ENCODE data around the gene NDST3. TPM values are rescaled to one million over a fixed set of nuclear protein-coding genes. Genes with fewer than 3 reads are reported as not detected.

NDST3 gene
- total and polyA plus RNA-seq, 2 of the 13 experiments (the other 11 are each of a cell fraction or from before 2014, with no cell fraction given) = not detected

DNA sequence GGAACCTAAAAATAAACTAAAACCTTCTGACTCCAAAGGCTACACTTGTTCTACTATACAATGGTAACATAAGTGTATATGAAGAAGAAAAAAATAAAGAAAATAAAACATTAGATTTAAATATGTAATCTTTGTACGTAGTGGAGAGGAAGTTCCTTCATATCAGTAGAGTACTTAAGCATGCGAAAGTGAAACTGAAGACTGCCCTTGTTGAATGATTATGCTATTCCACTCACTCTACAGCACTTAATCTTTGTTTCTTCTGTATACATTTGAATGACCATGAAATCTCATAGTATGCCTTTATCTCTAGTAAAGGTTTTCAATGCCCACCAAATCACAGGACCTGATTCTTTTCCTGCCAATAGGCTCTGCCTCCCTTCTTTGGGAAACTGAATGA lies 78.9 kb downstream of the NDST3 start (continued):
- no peak for TF ChIP-seq GLI4 (CRISPR knock-in tag; IDR thresholded peaks at IDR 0.05; ENCODE audit: borderline replicate concordance)
- TF ChIP-seq CBX2 (IDR thresholded peaks at IDR 0.05; ENCODE audit: low read depth, low read length) = no peak
- no peak for TF ChIP-seq CBX2 (CRISPR knock-in tag; IDR thresholded peaks at IDR 0.05; ENCODE audit: low read depth)
- TF ChIP-seq ELK4 (CRISPR knock-in tag; IDR thresholded peaks at IDR 0.05; ENCODE audit: borderline replicate concordance) = no peak
- TF ChIP-seq BRD4 (CRISPR knock-in tag; IDR thresholded peaks at IDR 0.05) = no peak

- CTCF ChIA-PET (ENCODE audit: low intra/inter-chr PET ratio, low total read pairs) = no interaction called here
These were observed 80.4 kb downstream of the NDST3 start for GRCh38 chr4:118114720-118115119.

More at GRCh38 chr4:118114720-118115119, 80.4 kb downstream of the NDST3 start:
- no peaks in the 10 kb centered on the region for H3K4me1 ChIP-seq (ENCODE audit: insufficient read depth, low read length)
- no peaks in the 10 kb centered on the region for H3K27me3 ChIP-seq (ENCODE audit: control insufficient read depth in 1 of 2, insufficient read depth in 2 of 2, low read length in 2 of 2)
- no TSS peak for BruUV-seq (replicated peaks)
- no peak overlapping the region for H3K9ac ChIP-seq (ENCODE audit: insufficient read depth, low read depth, low read length)
- no peak overlapping the region for H3K4me3 ChIP-seq (replicated peaks in 1 of 3; ENCODE audit: insufficient read depth in 1 of 3, low read depth in 2 of 3, low read length in 3 of 3)
- in situ Hi-C loops (cut with HindIII; ENCODE audit: extremely low pct_ligation_motif_present, low pct_unique_long_range_greater_than_20kb) = no loop called here
- TF ChIP-seq PRPF4 (IDR thresholded peaks at IDR 0.05; ENCODE audit: low read depth, low read length, poor library complexity, severe bottlenecking) (no peak), ZBTB39 (CRISPR knock-in tag; IDR thresholded peaks at IDR 0.05) (no peak), XBP1 (CRISPR knock-in tag; IDR thresholded peaks at IDR 0.05) (no peak), ZNF414 (CRISPR knock-in tag; IDR thresholded peaks at IDR 0.05) (no peak), MLLT10 (CRISPR knock-in tag; IDR thresholded peaks at IDR 0.05) (no peak), CENPT (CRISPR knock-in tag; IDR thresholded peaks at IDR 0.05; ENCODE audit: low read depth) (no peak), BRF2 (CRISPR knock-in tag; IDR thresholded peaks at IDR 0.05) (no peak), ZNF772 (CRISPR knock-in tag; IDR thresholded peaks at IDR 0.05) (no peak), ZSCAN31 (CRISPR knock-in tag; IDR thresholded peaks at IDR 0.05; ENCODE audit: low read depth) (no peak), PHF21A (CRISPR knock-in tag; IDR thresholded peaks at IDR 0.05) (no peak)
- DNase-seq (ENCODE audit: low spot score) = no peak
- WGBS (ENCODE audit: low lambda C conversion rate) = 34% methylated on average over 3 of the region's 3 CpGs
- no peak overlapping the region for H3K27ac ChIP-seq (ENCODE audit: extremely low read length, insufficient read depth, low read length)
- H2AFZ ChIP-seq (ENCODE audit: low read length) = no peak overlapping the region
- no peaks in the 10 kb centered on the region for H3K79me2 ChIP-seq (ENCODE audit: insufficient read depth, low read length)
- no peak overlapping the region for H3K4me2 ChIP-seq (ENCODE audit: low read depth, low read length)
- no peaks in the 10 kb centered on the region for H4K20me1 ChIP-seq (ENCODE audit: insufficient read depth, low read length)
- no peaks in the 10 kb centered on the region for H3K36me3 ChIP-seq (replicated peaks in 1 of 2; ENCODE audit: control insufficient read depth in 1 of 2, insufficient read depth in 2 of 2, low read length in 2 of 2)
- POLR2A ChIA-PET = no interaction called here
- no peaks in the 10 kb centered on the region for H3K9me3 ChIP-seq (ENCODE audit: low read length)
- intact Hi-C loops (cut with micrococcal nuclease; ENCODE audit: unreplicated experiment) = no loop called here
- no peak for ATAC-seq
- no peak for FAIRE-seq
